HG02763 (cell line): ENCODE measurements around the gene KCNJ1.
A peak's percentile ranks its signal among the peaks of the same experiment; 100 is the strongest.

Experiments
- ATAC-seq: cut with Tn5 transposase; IDR thresholded peaks from one replicate; pipeline ENCODE4 v1.9.1; 2021; ENCODE audit warnings: mild to moderate bottlenecking, moderate library complexity; ENCODE audit not compliant: unreplicated experiment

The KCNJ1 gene

DNA sequence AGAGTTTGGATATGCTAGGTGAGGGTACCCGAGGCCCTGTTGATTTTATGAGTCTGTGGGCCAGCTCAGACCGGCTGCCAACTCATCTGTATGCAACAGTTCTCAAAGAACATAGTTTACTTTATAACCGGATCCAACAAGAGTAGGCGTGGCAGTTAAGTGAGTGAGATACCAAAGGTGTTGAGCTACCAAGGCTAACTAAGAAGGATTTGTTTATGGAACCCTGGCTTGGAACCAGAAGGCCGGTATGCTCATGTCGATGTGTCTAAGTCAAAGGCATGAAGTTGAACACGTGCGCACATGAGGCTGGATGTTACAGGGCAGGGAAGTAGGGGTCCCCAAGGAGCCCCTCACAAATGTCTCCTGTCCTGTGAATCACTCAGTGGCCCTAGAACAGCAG, at the start of gene KCNJ1:
KCNJ1 (minus strand) TSS at position 20 of the 400 bp plus-strand sequence. CDS start 27,053 bp downstream, outside the sequence.
- ATAC-seq: no peak

- no peak for ATAC-seq
These were observed 49.6 kb upstream of the KCNJ1 start for GRCh38 chr11:128916681-128917080.

DNA sequence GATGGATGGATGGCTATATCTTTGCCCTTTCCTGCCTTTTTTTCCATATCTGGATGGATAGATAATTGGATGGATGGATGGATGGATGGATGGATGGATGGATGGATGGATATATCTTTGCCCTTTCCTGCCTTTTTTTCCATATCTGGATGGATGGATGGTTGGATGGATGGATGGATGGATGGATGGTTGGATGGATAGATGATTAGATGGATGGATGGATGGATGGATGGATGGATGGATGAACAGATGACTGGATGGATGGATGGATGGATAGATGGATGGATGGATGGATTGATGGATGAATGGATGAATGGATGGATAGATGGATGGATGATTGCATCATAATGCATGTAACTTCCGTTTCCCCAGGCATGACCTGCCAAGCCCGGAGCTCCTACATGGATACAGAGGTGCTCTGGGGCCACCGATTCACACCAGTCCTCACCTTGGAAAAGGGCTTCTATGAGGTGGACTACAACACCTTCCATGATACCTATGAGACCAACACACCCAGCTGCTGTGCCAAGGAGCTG, 49.0 kb upstream of the KCNJ1 start:
- no peak for ATAC-seq

DNA sequence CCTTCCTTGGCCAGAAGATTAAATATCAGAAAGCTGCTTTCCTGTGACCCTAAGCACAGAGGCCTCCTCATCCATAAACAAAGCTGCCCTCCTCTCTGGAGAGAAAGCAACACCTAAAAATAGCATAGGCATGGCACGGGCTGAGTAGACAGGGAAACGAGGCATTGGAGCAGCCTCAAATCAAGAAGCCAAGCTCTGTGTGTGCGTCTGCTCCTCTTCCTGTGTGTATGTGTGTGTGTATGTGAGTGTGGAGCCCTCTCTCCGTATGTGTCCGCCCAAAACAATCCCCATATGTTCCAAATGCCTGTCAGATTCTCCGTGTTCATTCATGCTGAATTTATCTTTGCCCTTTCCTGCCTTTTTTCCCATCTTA, 48.0 kb upstream of the KCNJ1 start:
- no peak for ATAC-seq

GRCh38 chr11:128914216-128915148, 47.4 kb upstream of the KCNJ1 start:
- ATAC-seq: no peak

- no peak for ATAC-seq
These were observed 46.7 kb upstream of the KCNJ1 start for GRCh38 chr11:128913806-128914205.

GRCh38 chr11:128911701-128912100, 44.6 kb upstream of the KCNJ1 start:
- ATAC-seq: no peak

GRCh38 chr11:128911239-128911638, 44.1 kb upstream of the KCNJ1 start:
- no peak for ATAC-seq

DNA sequence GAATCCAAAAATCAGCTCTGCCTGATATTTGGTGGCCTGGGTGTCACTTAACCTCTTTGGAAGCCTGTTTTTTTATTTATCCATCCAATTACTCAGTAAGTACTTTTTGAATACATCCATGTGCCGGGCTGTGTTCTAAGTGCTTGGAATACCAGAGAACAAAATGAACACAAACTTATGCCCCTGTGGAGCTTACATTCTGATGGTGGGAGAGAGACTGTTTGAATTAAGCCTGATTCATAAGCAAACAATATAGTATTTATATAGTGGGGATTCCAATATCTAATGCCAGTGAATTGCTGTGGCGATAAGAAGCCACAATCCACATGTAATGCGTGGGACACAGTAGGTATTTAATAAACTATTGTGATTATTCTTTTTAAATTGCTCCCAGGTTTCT, 43.5 kb upstream of the KCNJ1 start:
- ATAC-seq: no peak

- ATAC-seq: no peak
These were observed 42.5 kb upstream of the KCNJ1 start for GRCh38 chr11:128909438-128910125.

- no peak for ATAC-seq
These were observed 41.5 kb upstream of the KCNJ1 start for GRCh38 chr11:128908391-128909246.

- no peak for ATAC-seq
These were observed 40.5 kb upstream of the KCNJ1 start for GRCh38 chr11:128907585-128907984.

GRCh38 chr11:128906185-128907050, 39.3 kb upstream of the KCNJ1 start:
- no peak for ATAC-seq

DNA sequence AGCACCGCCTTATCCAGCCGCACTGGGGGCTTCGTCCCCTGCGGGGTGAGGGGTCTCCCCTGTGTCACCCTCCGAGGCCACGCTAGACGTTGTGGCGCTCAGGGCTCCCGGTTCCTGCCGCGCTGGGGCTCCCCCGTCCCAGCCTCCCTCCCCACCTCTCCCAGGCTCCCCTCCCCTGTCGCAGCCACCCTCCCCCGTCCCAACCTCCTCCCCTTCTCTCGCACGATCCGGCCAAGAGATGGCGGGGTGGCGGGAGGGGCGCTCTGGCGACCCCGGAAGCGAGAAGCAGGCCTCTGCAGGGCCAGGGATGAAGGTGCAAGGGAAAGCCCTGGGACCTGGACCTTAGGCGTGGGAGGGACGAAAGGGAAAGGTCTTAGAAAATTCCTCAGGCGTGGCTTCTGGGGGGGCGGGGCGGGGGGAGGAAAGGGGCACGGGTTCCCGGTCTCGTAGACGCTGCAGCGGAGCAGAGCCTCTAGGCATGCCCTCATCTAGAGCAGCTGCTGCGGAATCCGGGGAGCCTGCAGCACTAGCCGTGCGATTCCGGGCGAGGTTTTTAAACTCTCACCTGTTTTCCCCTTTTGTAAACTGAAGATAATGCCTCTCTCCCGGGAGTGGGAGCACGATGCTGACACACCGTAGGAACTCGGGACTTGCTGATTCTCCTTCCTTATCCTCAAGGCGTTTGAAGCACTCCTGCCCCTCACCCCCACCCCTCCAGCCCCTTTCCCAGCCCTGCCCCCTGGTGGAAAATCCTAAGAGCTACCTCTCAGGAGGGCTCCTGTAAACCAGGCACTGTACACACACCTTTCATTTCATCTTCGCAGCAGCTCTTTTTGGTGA, 38.5 kb upstream of the KCNJ1 start:
- peak; percentile 32 for ATAC-seq

- ATAC-seq: peak; percentile 41
These were observed 37.7 kb upstream of the KCNJ1 start for GRCh38 chr11:128904656-128905344.

GRCh38 chr11:128904303-128904655, 37.2 kb upstream of the KCNJ1 start:
- ATAC-seq: no peak

DNA sequence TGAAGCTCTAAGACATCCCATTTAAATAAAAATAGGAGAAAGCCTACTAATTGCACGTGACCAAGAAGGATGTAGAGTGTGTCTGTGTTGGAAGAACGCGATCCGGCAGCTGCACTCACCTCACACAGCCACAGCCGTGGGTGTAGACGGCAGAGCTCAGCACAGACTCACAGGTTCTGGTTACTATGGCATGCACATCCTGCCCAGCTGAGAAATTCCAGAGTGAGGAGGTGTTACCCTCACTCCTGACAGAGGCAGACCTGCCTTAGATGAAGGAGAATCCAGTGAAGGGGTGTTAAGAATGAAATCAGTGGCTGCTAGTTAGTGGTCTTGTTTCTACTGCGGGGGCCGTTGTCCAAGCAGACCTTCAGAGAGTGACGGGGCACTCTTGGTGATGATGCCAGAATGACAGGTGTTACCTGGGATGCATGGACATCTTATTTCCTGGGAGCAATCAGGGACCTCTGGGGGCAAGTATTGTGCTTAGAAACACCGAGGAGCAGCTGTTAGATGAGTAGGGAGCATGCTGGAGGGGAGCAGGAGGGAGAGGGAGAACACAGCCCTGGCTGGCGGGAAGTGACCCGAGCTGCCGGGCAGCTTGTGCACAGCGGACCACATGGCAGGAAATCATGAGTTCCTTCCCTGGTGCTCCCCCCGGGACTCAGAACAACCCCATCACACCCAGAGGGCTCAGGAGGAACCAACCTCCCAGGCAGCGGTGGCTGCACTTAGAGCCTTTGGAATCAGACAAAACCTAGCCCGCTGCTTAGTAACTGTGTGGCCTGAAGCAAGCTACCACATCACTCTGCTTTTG, 36.4 kb upstream of the KCNJ1 start:
- ATAC-seq: no peak
